Pancreas (tissue), 10 donors: ENCODE results near the gene SPATA3. TPM values are rescaled to one million over a fixed set of nuclear protein-coding genes. Genes with fewer than 3 reads are reported as not detected.

Experiments
- ATAC-seq, 4 donors: fragments of 200-7000 bp; cut with Tn5 transposase; one replicate each; pipeline versions ENCODE4 v1.8.0 to v1.9.1; 2020; ENCODE audit warnings: mild to moderate bottlenecking in 4 of 4, moderate library complexity in 4 of 4
- DNase-seq, 6 donors: peaks; one replicate each; pipeline ENCODE4 v3.0.0-alpha.2; 2020
- FAIRE-seq: peaks from 2 replicates; lab custom pipeline; 2012; peaks lifted over from hg19 to GRCh38; lab: Jason Lieb, UNC
- H3K27ac ChIP-seq, 4 donors: fragments of 200-600 bp; sonication (generic); 1 replicate in 3 of 4; 2 replicates in 1 of 4; pipeline versions ENCODE4 v1.5.0 to v1.8.0; 2020
- H3K27me3 ChIP-seq, 4 donors: fragments of 200-600 bp; one replicate each; pipeline ENCODE4 v1.8.0; 2021
- H3K36me3 ChIP-seq, 3 donors: fragments of 200-600 bp; sonication (generic) in 1 of 3; one replicate each; pipeline versions ENCODE4 v1.5.0 to v1.8.0; 2020 to 2021
- H3K4me1 ChIP-seq, 3 donors: fragments of 200-600 bp; one replicate each; pipeline ENCODE4 v1.8.0; 2021
- H3K4me3 ChIP-seq, 4 donors: fragments of 200-600 bp; sonication (generic) in 2 of 4; one replicate each; pipeline versions ENCODE4 v1.5.0 to v1.8.0; 2020 to 2021
- H3K9me3 ChIP-seq, 4 donors: fragments of 200-600 bp; one replicate each; pipeline ENCODE4 v1.8.0; 2021
- WGBS, 2 donors: extraction: QIAGEN DNeasy Blood & Tissue Kit; methylation state at CpG; one replicate each; pipeline ENCODE4 v1.1.7; 2013; 5-methylcytosine and 5-hydroxymethylcytosine counted together
- intact Hi-C, 3 donors: fragments of 100-400 bp; cut with DNase I; formaldehyde crosslinking; loops; one replicate each; pipeline versions ENCODE4 v1.11.1 to v1.14.2; 2022
- polyA plus RNA-seq, 2 donors: library from polyadenylated mRNA; stranded (reverse); fragments of 200-250 nt; gene quantifications; one replicate each; pipeline ENCODE4 v1.2.3, GENCODE V29; 2013
- total RNA-seq, 6 donors: library from RNA; stranded (reverse); fragmentation: NEBNext Ultra II Directional in 4 of 6; extraction: Animal tissue kit (Norgen Biotek cat#: 25700) in 4 of 6; gene quantifications; one replicate each; pipeline versions ENCODE4 v1.2.1 to v1.2.4, GENCODE V29; 2021 to 2023
- TF ChIP-seq, protein P1 (sequence below), 4 donors: fragments of 200-600 bp; sonication (generic) in 3 of 4; IDR thresholded peaks; one replicate each; pipeline versions ENCODE4 v1.5.0 to v1.8.0; 2021; ENCODE audit warnings: antibody characterized with exemption in 4 of 4
- donor health status: healthy with polysubstance abuse.
- donor health status: DM: no; HTN: no; CAD: no; lungs with moderate emphysema.
- donor health status: DM: no; HTN: no; CAD: no.
- donor health status: control.
- donor health status: control.
- donor health status: Bipolar disorder and iron deficiency.
- donor health status: DM: yes; HTN: yes; CAD: no.
- donor health status: DM: no; HTN: no; CAD: no.
- donor health status: DM: no; HTN: no; CAD: no.
- donor health status: DM: yes; HTN: yes; CAD: no.

Gene SPATA3
- total and polyA plus RNA-seq, 8 donors, result not detected

DNA sequence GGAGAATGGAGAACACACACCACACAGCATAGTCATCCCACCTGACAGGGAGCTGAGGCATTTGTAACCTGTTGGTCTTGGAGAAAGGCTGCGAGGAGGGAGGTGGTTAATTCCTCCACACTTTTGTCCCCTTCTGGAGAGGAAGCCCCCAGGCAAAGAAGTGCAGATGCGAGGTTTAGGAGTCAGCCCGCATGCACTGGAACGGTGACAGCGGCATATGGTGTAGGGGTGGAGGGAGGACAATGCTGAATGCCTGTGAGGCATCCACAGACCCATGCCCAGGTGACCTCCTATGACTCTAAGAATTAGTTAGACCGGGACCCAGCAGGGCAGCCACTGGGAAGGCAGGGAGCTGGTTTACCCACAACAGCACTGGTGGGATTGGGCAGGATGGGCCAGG is 12.2 kb downstream of the SPATA3 start:
- FAIRE-seq (no peak), ATAC-seq (no peak)

DNA sequence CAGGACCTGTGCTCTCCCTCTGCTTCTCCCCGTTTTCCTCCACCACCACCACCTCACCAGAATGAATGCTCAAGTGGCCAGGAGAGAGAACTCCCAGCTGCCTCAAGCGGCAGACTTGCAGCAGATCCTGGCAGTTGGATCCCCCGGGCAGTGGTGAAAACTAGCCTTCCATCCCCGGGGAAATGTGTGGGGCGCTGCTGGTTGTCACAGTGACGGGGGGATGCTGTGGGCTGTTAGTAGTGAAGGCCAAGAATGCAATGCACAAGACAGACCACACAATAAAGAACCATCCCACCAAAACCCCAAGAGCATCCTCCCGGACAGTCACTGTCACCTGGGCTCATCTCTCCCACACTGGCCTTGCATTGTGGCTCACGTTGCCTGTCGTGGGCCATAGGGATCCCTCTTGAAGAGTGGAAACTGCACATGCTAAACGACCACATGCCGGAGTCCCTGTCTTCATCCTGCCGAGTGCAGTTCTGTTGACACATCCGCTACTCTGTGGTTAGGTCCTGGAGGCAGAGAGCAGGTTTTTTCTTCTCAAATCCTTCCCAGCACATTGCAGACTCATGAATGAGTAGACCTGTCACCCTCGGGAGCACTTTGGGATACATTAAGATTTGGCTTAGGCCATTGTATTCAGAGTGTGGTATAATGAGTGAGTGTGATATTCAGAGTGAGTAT is 13.5 kb downstream of the SPATA3 start:
- Histone ChIP-seq H3K4me1 (no peaks in the 10 kb centered on the region), H3K27me3 (no peaks in the 10 kb centered on the region), H3K27ac (no peak overlapping the region), H3K9me3 (no peaks in the 10 kb centered on the region), H3K4me3 (no peak overlapping the region), H3K36me3 (no peaks in the 10 kb centered on the region)
- intact Hi-C loops, result no loop called here
- DNase-seq, result no peak
- FAIRE-seq, result no peak
- TF ChIP-seq, protein P1, sequence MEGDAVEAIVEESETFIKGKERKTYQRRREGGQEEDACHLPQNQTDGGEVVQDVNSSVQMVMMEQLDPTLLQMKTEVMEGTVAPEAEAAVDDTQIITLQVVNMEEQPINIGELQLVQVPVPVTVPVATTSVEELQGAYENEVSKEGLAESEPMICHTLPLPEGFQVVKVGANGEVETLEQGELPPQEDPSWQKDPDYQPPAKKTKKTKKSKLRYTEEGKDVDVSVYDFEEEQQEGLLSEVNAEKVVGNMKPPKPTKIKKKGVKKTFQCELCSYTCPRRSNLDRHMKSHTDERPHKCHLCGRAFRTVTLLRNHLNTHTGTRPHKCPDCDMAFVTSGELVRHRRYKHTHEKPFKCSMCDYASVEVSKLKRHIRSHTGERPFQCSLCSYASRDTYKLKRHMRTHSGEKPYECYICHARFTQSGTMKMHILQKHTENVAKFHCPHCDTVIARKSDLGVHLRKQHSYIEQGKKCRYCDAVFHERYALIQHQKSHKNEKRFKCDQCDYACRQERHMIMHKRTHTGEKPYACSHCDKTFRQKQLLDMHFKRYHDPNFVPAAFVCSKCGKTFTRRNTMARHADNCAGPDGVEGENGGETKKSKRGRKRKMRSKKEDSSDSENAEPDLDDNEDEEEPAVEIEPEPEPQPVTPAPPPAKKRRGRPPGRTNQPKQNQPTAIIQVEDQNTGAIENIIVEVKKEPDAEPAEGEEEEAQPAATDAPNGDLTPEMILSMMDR (IDR thresholded peaks at IDR 0.05), result no peak
- no peak for ATAC-seq
- WGBS, 2 donors, result 58 to 65% methylated on average over 13 to 14 of the region's 14 CpGs

More for the DNA sequence above, 12.2 kb downstream of the SPATA3 start:
- no peak overlapping the region for H3K4me3 ChIP-seq
- no peaks in the 10 kb centered on the region for H3K36me3 ChIP-seq
- no peak overlapping the region for H3K27ac ChIP-seq
- intact Hi-C loops, result no loop called here
- 78 to 81% methylated on average over 6 of the region's 6 CpGs for WGBS, 2 donors
- DNase-seq, result no peak
- no peaks in the 10 kb centered on the region for H3K27me3 ChIP-seq
- TF ChIP-seq, protein P1 (IDR thresholded peaks at IDR 0.05), result no peak
- no peaks in the 10 kb centered on the region for H3K9me3 ChIP-seq
- no peaks in the 10 kb centered on the region for H3K4me1 ChIP-seq

DNA sequence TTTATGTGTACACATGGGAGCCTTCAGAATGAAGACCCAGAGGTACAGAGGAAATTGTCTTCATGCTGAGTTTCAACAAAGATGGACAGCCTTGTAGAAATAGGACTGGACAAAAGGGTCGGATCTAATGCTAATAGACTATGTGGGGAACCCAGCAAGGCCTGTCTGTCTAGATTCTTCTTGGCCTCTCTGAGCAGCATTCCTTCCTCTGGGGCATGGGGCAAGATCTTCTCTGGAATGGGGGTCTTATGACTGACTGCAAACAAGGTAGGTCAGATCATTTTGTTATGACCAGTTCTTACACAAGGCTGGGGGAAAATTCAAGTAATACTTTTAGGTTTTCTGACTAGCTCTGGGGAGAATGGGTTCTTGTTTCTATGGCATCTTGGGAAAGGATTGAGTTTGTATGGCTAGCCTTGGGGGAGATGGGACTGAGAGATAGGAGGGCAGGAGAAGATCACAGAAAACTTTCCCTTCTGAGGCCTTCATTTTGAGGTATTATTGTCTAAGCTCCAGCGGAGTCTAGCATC is 14.3 kb downstream of the SPATA3 start:
- H3K27ac ChIP-seq, result no peak overlapping the region
- H3K4me3 ChIP-seq, result no peak overlapping the region
- H3K4me1 ChIP-seq, result no peaks in the 10 kb centered on the region
- FAIRE-seq (no peak), ATAC-seq (no peak), DNase-seq (no peak)
- no peaks in the 10 kb centered on the region for H3K27me3 ChIP-seq
- H3K9me3 ChIP-seq, result no peaks in the 10 kb centered on the region
- intact Hi-C loops, result no loop called here
- WGBS, 2 donors, result 45 to 84% methylated on average over 2 of the region's 2 CpGs
- no peaks in the 10 kb centered on the region for H3K36me3 ChIP-seq
- TF ChIP-seq, protein P1 (IDR thresholded peaks at IDR 0.05), result no peak

DNA sequence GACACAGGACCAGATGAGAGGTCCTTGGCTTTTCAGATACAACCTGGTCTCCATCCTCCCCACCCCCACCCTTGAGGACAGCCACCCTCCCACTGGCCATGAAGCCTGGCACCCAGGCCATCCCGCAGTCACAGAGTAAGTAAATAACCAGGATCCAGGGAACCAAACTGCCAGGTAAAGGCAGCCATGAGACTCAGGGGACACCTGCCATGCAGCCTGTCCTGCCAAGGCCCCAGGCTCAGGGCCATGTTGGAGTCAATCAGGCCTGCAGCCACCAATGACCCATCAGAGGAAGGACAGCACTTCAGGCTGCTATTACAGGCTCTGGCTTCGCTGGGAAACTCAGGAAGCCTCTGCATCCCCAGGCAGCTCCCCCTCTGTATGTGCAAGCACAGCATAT is 15.6 kb downstream of the SPATA3 start:
- no peak for FAIRE-seq
- WGBS, 2 donors, result 21 to 42% methylated on average over 2 of the region's 2 CpGs

More for the DNA sequence above, 15.6 kb downstream of the SPATA3 start:
- Histone ChIP-seq H3K9me3 (no peaks in the 10 kb centered on the region), H3K27ac (no peak overlapping the region), H3K36me3 (no peaks in the 10 kb centered on the region), H3K4me1 (no peaks in the 10 kb centered on the region), H3K27me3 (no peaks in the 10 kb centered on the region), H3K4me3 (no peak overlapping the region)
- intact Hi-C loops, result no loop called here
- DNase-seq (peak in 1 of 6 donors; percentile 70), ATAC-seq (no peak)
- TF ChIP-seq, protein P1 (IDR thresholded peaks at IDR 0.05), result no peak
